GM19023 (cell line): ENCODE data around the gene AMBRA1.
"Not testable (repeated sequence)": the region's sequence is repeated elsewhere in the genome, so short reads cannot be mapped to it uniquely, and the experiment has no call there.

ENCODE experiments used
- ATAC-seq: cut with Tn5 transposase; IDR thresholded peaks from one replicate; pipeline ENCODE4 v1.9.1; 2021; ENCODE audit warnings: mild to moderate bottlenecking, moderate library complexity; ENCODE audit not compliant: unreplicated experiment

The AMBRA1 gene

GRCh38 chr11:46387456-46387855, 206.4 kb downstream of the AMBRA1 start:
- no peak for ATAC-seq

- ATAC-seq = no peak
These were observed 207.1 kb downstream of the AMBRA1 start for GRCh38 chr11:46386674-46387073.

GRCh38 chr11:46386005-46386578, 207.7 kb downstream of the AMBRA1 start:
- no peak for ATAC-seq

GRCh38 chr11:46385169-46386004, 208.4 kb downstream of the AMBRA1 start:
- ATAC-seq = no peak

- no peak for ATAC-seq
These were observed 209.7 kb downstream of the AMBRA1 start for GRCh38 chr11:46383974-46384701.

DNA sequence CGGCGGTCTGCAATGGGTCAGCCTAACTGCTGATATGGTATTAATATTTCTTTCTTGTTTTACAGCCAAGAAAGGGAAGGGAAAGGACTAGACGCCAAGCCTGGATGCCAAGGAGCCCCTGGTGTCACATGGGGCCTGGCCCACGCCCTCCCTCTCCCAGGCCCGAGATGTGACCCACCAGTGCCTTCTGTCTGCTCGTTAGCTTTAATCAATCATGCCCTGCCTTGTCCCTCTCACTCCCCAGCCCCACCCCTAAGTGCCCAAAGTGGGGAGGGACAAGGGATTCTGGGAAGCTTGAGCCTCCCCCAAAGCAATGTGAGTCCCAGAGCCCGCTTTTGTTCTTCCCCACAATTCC, 210.4 kb downstream of the AMBRA1 start:
- no peak for ATAC-seq

DNA sequence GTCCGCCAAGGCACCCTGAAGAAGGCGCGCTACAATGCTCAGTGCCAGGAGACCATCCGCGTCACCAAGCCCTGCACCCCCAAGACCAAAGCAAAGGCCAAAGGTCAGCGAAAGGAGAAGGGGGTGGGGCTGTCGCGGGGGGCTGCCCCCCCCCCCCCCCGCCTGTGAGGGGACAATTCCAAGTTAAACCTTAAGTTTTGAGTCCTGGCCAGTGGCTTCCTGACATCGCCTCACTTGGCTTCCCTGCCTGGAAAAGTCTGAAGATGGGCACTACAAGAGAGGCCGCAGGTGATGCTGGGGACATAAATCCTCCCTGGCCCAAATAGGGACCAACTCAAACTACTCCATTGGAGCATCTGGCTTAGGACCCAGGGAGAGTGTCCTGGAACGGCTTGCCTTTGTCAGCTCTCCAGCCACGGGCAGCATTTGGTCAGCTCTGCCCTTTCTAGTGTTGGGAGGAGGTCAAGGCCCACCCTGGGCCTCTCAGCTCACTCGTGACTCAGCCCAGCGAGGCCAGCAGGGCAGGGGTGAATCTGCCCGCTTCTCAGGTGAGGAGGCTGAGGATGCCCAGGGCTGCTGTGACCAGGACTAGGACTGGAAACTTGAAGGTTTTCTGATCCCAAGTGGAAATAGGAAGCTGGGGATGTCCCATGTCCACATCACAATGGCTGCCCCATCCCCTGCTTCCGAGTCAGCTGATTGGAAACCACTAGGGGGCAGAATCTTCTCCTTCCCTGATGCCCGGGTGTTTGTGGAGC, 211.0 kb downstream of the AMBRA1 start:
- no peak for ATAC-seq

DNA sequence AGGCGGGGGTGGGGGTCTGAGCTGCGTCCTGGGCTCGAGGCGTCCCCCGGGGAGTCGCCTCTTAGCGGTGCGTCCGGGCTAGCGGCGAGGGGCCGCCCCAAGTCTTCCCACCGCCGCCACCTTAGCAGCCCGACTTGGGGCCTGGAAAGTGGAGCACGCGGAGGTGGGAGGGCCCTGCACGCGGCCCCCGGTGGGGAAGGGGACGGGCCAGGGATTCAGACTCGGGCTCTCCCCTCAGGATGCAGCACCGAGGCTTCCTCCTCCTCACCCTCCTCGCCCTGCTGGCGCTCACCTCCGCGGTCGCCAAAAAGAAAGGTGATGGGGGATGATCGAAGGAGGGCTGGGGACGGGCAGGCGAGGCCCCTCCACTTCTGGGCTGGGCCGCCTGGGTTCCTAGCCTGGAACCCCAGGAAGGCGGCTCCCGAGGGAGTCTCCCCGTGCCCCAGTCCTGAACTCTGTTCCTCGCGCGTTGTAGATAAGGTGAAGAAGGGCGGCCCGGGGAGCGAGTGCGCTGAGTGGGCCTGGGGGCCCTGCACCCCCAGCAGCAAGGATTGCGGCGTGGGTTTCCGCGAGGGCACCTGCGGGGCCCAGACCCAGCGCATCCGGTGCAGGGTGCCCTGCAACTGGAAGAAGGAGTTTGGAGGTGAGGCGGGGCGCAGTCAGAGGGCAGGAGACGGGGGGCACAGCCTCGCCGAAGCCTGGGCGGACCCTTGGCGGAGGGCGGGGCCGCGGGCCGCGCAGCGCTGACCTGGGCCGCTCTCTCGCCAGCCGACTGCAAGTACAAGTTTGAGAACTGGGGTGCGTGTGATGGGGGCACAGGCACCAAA, 211.8 kb downstream of the AMBRA1 start:
- no peak for ATAC-seq

- no peak for ATAC-seq
These were observed 212.6 kb downstream of the AMBRA1 start, which contains the start of gene MDK for GRCh38 chr11:46381048-46381818. TSS of gene MDK (plus strand) at chr11:46381669. CDS start at chr11:46382058, 389 bp downstream.

GRCh38 chr11:46380340-46381047, 213.3 kb downstream of the AMBRA1 start:
- no peak for ATAC-seq

GRCh38 chr11:46379482-46380293, 214.1 kb downstream of the AMBRA1 start:
- not testable (repeated sequence) for ATAC-seq

DNA sequence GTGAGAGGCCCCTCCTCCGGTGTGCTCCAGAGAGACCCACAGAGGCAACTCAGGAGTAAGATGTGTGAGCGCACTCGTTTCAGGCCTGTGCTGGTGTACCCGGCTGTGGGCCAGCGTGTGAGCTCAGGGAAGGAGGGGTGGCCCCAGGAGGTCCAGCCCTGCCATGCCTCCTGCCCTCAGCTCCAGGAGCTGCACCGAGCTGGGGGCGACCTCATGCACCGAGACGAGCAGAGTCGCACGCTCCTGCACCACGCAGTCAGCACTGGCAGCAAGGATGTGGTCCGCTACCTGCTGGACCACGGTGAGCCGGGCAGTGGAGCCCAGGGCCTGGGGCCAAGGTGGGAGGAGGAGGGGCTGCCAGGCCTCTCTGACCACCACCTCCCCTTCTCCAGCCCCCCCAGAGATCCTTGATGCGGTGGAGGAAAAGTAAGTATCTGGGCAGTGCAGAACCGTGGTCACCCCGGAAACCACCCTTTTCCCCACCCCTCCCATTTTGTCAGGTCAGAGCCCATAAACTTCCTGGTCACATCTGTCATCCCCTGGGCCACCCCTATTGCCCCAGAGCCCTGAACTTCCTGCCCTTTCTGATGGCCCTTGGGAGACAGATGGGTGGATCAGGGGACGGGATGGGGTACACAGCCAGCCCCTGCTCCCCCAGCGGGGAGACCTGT, 214.9 kb downstream of the AMBRA1 start:
- ATAC-seq = no peak

GRCh38 chr11:46378296-46378695, 215.5 kb downstream of the AMBRA1 start:
- ATAC-seq = no peak

GRCh38 chr11:46377831-46378230, 216.0 kb downstream of the AMBRA1 start:
- no peak for ATAC-seq

DNA sequence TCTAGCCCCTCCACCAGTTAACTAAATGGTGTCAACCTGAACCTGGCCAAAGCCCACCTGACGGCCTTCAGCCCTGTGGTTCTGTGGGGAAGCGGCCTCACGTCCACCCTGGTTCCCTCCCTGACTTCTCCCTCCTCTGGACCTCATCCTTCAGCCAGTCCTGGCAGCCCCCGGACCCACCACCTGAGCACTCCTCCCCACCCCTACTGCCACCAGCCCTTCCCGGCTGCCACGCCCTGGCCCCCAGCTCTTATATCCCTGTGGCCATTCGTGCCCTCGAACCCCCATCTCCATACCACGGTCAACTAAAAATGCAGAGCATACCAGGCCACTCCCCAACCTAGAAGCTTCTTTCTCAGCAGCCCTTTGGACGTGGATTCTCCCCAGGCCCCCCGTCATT, 216.5 kb downstream of the AMBRA1 start:
- ATAC-seq = no peak

GRCh38 chr11:46376258-46377050, 217.4 kb downstream of the AMBRA1 start:
- ATAC-seq = no peak
